Measurements from ENCODE around the gene TSPYL1.

- TF ChIP-seq CTCF (IDR thresholded peaks at IDR 0.05) (no peak), POLR2A (IDR thresholded peaks at IDR 0.05) (no peak)
Observed at GRCh38 chr6:116280161-116280932, 617 bp upstream of the TSPYL1 start.

All from uterus (tissue), 2 donors.